SKM-1 (cell line): ENCODE results near the gene DTNBP1.
"Not testable (repeated sequence)": the region's sequence is repeated elsewhere in the genome, so short reads cannot be mapped to it uniquely, and the experiment has no call there.

ENCODE experiments used
- DNase-seq: peaks from one replicate; lab custom pipeline; 2025; ENCODE audit not compliant: unreplicated experiment; lab: John Stamatoyannopoulos, UW

Gene DTNBP1

GRCh38 chr6:15668918-15669317 is 6.1 kb upstream of the DTNBP1 start:
- no peak for DNase-seq

GRCh38 chr6:15666896-15667295 is 4.1 kb upstream of the DTNBP1 start:
- not testable (repeated sequence) for DNase-seq

GRCh38 chr6:15665237-15665636 is 2.4 kb upstream of the DTNBP1 start:
- DNase-seq = no peak

- DNase-seq = no peak
Measured at GRCh38 chr6:15663130-15663871, 473 bp upstream of the DTNBP1 start.

GRCh38 chr6:15661853-15662325 is 939 bp downstream of the DTNBP1 start:
- no peak for DNase-seq

- no peak for DNase-seq
Measured at GRCh38 chr6:15659181-15659580, 3.6 kb downstream of the DTNBP1 start.

- no peak for DNase-seq
Measured at GRCh38 chr6:15658181-15658744, 4.6 kb downstream of the DTNBP1 start.

GRCh38 chr6:15657290-15657689 is 5.5 kb downstream of the DTNBP1 start:
- DNase-seq = no peak

- no peak for DNase-seq
Measured at GRCh38 chr6:15656145-15656544, 6.7 kb downstream of the DTNBP1 start.

GRCh38 chr6:15654250-15654649 is 8.6 kb downstream of the DTNBP1 start:
- no peak for DNase-seq

GRCh38 chr6:15653581-15653980 is 9.2 kb downstream of the DTNBP1 start:
- DNase-seq = no peak

- DNase-seq = not testable (repeated sequence)
Measured at GRCh38 chr6:15650004-15650559, 12.7 kb downstream of the DTNBP1 start.

- no peak for DNase-seq
Measured at GRCh38 chr6:15644904-15645303, 17.9 kb downstream of the DTNBP1 start.

GRCh38 chr6:15643542-15643941 is 19.3 kb downstream of the DTNBP1 start:
- no peak for DNase-seq

- DNase-seq = no peak
Measured at GRCh38 chr6:15642276-15642675, 20.6 kb downstream of the DTNBP1 start.

GRCh38 chr6:15638373-15638772 is 24.5 kb downstream of the DTNBP1 start:
- DNase-seq = no peak

GRCh38 chr6:15631432-15631831 is 31.4 kb downstream of the DTNBP1 start:
- DNase-seq = no peak

- DNase-seq = no peak
Measured at GRCh38 chr6:15630202-15630601, 32.6 kb downstream of the DTNBP1 start.

- no peak for DNase-seq
Measured at GRCh38 chr6:15629487-15629886, 33.3 kb downstream of the DTNBP1 start.

- no peak for DNase-seq
Measured at GRCh38 chr6:15628499-15629131, 34.2 kb downstream of the DTNBP1 start.

GRCh38 chr6:15627821-15628220 is 35.0 kb downstream of the DTNBP1 start:
- DNase-seq = no peak
